GM12878 (cell line): ENCODE results near the gene NAP1L5.

Experiments used
- EZH2 ChIP-seq: IDR thresholded peaks from 2 replicates; pipeline ENCODE4 v1.6.1; 2012; ENCODE audit warnings: low read depth, mild to moderate bottlenecking, control low read depth, inconsistent platforms, low read length, borderline replicate concordance; ENCODE audit not compliant: control insufficient read depth
- TF ChIP-seq, protein P1 (sequence below), 3 experiments: IDR thresholded peaks in 2 of 3; conservative IDR thresholded peaks in 1 of 3; 2 replicates each; pipeline ENCODE4 v1.5.1; 2011; ENCODE audit warnings: low read depth in 3 of 3, low read length in 3 of 3, mild to moderate bottlenecking in 3 of 3, control low read depth in 2 of 3, moderate library complexity in 2 of 3, inconsistent platforms in 1 of 3, mixed read lengths in 1 of 3; ENCODE audit not compliant: control insufficient read depth in 2 of 3, insufficient read depth in 1 of 3; ENCODE audit errors: extremely low read depth in 1 of 3

DNA sequence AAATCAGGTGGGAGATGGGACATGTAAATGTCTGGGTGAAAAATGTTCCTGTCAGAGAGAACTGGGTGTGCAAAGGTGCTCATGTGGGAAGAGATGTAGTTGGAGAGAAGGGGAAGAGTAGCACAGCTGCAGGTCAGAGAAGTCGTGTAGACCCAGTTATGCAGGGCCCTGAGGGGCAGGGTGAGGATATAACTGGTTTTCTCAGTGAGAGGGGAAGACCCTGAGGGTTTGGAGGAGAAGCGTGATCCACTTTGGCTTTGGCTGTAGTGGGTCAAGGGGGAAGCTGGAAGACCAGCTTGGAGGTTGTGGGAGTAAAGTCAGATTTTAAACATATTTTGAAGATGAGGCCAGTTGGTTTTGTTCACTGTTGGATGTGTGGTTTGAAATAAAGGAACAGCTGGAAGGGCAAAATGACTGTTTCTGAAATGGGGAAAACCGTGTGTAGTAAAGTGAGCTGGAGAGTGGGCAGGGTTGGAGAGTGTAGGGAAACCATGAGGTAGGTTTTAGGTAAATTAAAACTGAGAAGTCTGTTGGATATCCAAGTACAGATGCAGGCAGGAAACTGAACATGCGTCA, 44.2 kb downstream of the NAP1L5 start:
- TF ChIP-seq, protein P1, sequence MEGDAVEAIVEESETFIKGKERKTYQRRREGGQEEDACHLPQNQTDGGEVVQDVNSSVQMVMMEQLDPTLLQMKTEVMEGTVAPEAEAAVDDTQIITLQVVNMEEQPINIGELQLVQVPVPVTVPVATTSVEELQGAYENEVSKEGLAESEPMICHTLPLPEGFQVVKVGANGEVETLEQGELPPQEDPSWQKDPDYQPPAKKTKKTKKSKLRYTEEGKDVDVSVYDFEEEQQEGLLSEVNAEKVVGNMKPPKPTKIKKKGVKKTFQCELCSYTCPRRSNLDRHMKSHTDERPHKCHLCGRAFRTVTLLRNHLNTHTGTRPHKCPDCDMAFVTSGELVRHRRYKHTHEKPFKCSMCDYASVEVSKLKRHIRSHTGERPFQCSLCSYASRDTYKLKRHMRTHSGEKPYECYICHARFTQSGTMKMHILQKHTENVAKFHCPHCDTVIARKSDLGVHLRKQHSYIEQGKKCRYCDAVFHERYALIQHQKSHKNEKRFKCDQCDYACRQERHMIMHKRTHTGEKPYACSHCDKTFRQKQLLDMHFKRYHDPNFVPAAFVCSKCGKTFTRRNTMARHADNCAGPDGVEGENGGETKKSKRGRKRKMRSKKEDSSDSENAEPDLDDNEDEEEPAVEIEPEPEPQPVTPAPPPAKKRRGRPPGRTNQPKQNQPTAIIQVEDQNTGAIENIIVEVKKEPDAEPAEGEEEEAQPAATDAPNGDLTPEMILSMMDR (IDR thresholded peaks at IDR 0.05 in 2 of 3, conservative IDR thresholded peaks at IDR 0.05 in 1 of 3; ENCODE audit: control insufficient read depth in 2 of 3, extremely low read depth in 1 of 3, insufficient read depth in 1 of 3, low read depth in 3 of 3, low read length in 3 of 3) = no peak
- no peak for TF ChIP-seq EZH2
